ENCODE data around the gene CNN1.
"Not testable (repeated sequence)": the region's sequence is repeated elsewhere in the genome, so short reads cannot be mapped to it uniquely, and the experiment has no call there.

- TF ChIP-seq EP300 (IDR thresholded peaks at IDR 0.05); RCOR1 (IDR thresholded peaks at IDR 0.05; ENCODE audit: low read depth, low read length); MAX (IDR thresholded peaks at IDR 0.05); CTCF (IDR thresholded peaks at IDR 0.05); CEBPB (IDR thresholded peaks at IDR 0.05); REST (IDR thresholded peaks at IDR 0.05); RNF2 (IDR thresholded peaks at IDR 0.05; ENCODE audit: borderline replicate concordance, low read depth); POLR2A (IDR thresholded peaks at IDR 0.05; ENCODE audit: low read length); FOXS1 (CRISPR knock-in tag; IDR thresholded peaks at IDR 0.05); RFX5 (IDR thresholded peaks at IDR 0.05); CHD4 (IDR thresholded peaks at IDR 0.05; ENCODE audit: borderline replicate concordance); CBX8 (IDR thresholded peaks at IDR 0.05); HOXB13 (CRISPR knock-in tag; IDR thresholded peaks at IDR 0.05; ENCODE audit: low read depth); MAFK (IDR thresholded peaks at IDR 0.05; ENCODE audit: partially characterized antibody): not testable (repeated sequence)
Measured at GRCh38 chr19:11573354-11573753, 34.7 kb downstream of the CNN1 start.

Measured in A549 (cell line).